Ishikawa (cell line): ENCODE data around the gene STRN3.

ENCODE experiments used
- CEBPB ChIP-seq: IDR thresholded peaks from 2 replicates; pipeline ENCODE4 v1.6.1; 2012
- CREB1 ChIP-seq: IDR thresholded peaks from 2 replicates; pipeline ENCODE4 v1.6.1; 2012; ENCODE audit warnings: low read depth
- EGR1 ChIP-seq: IDR thresholded peaks from 2 replicates; pipeline ENCODE4 v1.6.1; 2012
- EP300 ChIP-seq: IDR thresholded peaks from 2 replicates; pipeline ENCODE4 v1.6.1; 2012; ENCODE audit warnings: borderline replicate concordance
- FOXM1 ChIP-seq: IDR thresholded peaks from 2 replicates; pipeline ENCODE4 v1.6.1; 2012; ENCODE audit warnings: low read depth, borderline replicate concordance
- NFIC ChIP-seq: IDR thresholded peaks from 2 replicates; pipeline ENCODE4 v1.6.1; 2012
- RAD21 ChIP-seq: IDR thresholded peaks from 2 replicates; pipeline ENCODE4 v1.6.1; 2012; ENCODE audit warnings: low read depth
- TAF1 ChIP-seq: IDR thresholded peaks from 2 replicates; pipeline ENCODE4 v1.6.1; 2012; ENCODE audit warnings: low read depth, mild to moderate bottlenecking
- TCF12 ChIP-seq: IDR thresholded peaks from 2 replicates; pipeline ENCODE4 v1.6.1; 2012; ENCODE audit warnings: low read depth
- TEAD4 ChIP-seq: IDR thresholded peaks from 2 replicates; pipeline ENCODE4 v1.6.1; 2012
- YY1 ChIP-seq: IDR thresholded peaks from 2 replicates; pipeline ENCODE4 v1.6.1; 2012; ENCODE audit warnings: low read depth
- ZBTB7A ChIP-seq: IDR thresholded peaks from 2 replicates; pipeline ENCODE4 v1.6.1; 2012; ENCODE audit warnings: low read depth
- TF ChIP-seq, protein P1 (sequence below): IDR thresholded peaks from 2 replicates; pipeline ENCODE4 v1.6.1; 2012; ENCODE audit warnings: low read depth, mild to moderate bottlenecking
- TF ChIP-seq, protein P2 (sequence below): IDR thresholded peaks from 2 replicates; pipeline ENCODE4 v1.6.1; 2012
- TF ChIP-seq, protein P3 (sequence below): IDR thresholded peaks from 2 replicates; pipeline ENCODE4 v1.6.1; 2012

STRN3 gene

DNA sequence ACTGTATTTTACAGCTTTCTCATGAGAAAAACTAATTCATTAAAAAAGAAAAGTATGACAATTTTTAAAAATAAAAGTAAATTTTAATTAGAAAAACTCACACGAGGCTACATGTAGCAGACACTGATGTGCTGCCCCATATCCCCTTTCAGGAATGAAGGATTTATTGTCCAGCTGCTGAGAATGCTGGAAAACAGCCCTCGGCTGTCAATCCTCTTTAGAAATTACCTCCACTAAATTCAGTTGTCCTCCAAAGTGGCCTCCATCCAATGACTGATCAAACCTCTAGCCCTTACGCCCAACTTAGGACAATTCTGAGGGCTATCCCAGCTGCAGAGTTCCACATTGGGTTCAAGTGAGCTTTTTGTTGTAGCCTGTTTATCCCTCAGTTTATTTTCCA is 30.5 kb downstream of the STRN3 start:
- TF ChIP-seq EGR1 = no peak
- no peak for TF ChIP-seq CEBPB
- TF ChIP-seq, protein P1, sequence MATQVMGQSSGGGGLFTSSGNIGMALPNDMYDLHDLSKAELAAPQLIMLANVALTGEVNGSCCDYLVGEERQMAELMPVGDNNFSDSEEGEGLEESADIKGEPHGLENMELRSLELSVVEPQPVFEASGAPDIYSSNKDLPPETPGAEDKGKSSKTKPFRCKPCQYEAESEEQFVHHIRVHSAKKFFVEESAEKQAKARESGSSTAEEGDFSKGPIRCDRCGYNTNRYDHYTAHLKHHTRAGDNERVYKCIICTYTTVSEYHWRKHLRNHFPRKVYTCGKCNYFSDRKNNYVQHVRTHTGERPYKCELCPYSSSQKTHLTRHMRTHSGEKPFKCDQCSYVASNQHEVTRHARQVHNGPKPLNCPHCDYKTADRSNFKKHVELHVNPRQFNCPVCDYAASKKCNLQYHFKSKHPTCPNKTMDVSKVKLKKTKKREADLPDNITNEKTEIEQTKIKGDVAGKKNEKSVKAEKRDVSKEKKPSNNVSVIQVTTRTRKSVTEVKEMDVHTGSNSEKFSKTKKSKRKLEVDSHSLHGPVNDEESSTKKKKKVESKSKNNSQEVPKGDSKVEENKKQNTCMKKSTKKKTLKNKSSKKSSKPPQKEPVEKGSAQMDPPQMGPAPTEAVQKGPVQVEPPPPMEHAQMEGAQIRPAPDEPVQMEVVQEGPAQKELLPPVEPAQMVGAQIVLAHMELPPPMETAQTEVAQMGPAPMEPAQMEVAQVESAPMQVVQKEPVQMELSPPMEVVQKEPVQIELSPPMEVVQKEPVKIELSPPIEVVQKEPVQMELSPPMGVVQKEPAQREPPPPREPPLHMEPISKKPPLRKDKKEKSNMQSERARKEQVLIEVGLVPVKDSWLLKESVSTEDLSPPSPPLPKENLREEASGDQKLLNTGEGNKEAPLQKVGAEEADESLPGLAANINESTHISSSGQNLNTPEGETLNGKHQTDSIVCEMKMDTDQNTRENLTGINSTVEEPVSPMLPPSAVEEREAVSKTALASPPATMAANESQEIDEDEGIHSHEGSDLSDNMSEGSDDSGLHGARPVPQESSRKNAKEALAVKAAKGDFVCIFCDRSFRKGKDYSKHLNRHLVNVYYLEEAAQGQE = no peak
- TF ChIP-seq, protein P2, sequence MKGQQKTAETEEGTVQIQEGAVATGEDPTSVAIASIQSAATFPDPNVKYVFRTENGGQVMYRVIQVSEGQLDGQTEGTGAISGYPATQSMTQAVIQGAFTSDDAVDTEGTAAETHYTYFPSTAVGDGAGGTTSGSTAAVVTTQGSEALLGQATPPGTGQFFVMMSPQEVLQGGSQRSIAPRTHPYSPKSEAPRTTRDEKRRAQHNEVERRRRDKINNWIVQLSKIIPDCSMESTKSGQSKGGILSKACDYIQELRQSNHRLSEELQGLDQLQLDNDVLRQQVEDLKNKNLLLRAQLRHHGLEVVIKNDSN = no peak
- no peak for TF ChIP-seq TCF12
- no peak for TF ChIP-seq TAF1
- no peak for TF ChIP-seq EP300
- TF ChIP-seq FOXM1 = no peak
- no peak for TF ChIP-seq NFIC

DNA sequence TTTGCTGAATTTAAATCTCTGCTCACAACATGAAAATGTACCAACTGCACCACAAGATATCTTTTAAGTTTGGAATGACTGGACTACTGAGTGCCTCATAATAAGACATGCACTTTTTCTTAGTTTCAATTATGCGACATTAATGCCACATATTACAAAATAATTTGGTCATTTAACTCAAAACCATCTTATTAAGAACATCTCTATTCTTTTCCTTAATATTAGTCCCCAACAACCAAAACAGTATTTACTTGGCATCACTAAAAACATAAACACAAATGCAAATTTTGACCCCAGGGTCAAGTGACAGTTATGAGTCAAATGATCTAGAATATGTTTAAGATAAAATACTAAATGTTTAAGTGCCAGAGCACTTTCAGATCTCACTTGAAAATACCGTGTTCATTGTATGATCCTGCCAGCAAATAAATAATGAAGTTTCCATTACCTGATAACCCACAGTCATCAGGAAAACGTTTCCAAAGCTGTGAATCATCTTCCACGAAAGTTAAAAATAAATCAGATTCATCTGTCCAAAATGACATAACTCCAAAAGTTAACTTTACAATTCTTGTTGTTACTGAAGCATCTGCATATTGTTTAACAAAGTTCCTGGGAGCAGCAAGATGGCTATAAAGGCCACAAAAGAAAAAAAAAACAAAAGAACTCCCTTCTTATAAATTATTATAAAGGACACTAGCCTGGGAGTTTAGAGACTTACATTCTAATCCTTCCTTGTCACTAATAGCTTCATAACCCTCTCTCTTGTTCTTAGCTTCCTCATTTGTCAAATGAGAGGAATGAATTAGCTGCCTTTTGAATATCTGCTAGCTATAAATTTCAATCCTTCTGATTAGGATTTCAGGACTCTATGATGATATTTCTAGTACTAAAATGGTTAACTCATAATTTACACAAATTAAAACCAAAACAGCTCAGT is 31.2 kb downstream of the STRN3 start:
- TF ChIP-seq, protein P3, sequence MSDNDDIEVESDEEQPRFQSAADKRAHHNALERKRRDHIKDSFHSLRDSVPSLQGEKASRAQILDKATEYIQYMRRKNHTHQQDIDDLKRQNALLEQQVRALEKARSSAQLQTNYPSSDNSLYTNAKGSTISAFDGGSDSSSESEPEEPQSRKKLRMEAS = no peak

DNA sequence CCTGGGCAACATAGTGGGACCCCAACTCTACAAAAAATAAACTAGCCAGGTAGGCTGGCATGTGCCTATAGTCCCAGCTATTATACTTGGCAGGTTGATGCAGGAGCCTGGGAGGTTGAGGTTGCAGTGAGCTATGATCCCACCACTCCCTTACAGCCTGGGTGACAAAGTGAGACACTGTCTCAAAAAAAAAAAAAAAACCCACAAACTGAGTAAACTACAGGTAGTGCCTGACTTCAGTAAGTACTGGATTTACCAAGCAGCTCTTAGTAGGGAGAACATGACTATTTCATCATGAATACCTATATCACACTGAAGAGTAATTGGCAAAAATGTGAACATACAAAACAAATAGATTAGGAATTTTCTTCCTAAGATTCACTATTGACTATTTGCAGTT is 33.1 kb downstream of the STRN3 start:
- TF ChIP-seq EGR1 (no peak), EP300 (no peak), NFIC (no peak)
- TF ChIP-seq, protein P1 = no peak
- TF ChIP-seq, protein P2 = no peak

DNA sequence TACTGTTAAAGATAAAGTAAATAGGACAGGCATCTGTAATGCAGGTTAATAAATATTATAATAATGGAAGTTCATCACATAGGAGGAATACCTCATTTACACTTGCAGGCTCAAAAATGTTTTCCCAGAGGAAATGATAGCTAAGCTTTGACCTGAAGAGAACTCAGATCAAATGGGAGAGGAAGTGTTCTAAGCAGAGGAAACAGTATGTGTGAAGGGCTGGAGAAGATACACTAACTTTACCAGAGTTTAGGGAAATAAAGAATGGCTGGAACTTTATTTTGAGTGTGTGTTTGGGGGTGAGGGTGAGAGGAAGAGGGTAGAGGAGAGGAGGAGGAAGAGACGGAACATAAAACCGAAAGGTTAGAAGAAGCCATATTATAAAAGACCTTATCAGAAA is 34.8 kb downstream of the STRN3 start:
- TF ChIP-seq EGR1 = no peak
- no peak for TF ChIP-seq RAD21
- no peak for TF ChIP-seq TEAD4
- no peak for TF ChIP-seq TAF1
- TF ChIP-seq FOXM1 = no peak
- TF ChIP-seq, protein P1 = no peak
- no peak for TF ChIP-seq EP300
- TF ChIP-seq, protein P3 = no peak
- TF ChIP-seq YY1 = no peak
- no peak for TF ChIP-seq CREB1
- no peak for TF ChIP-seq TCF12
- TF ChIP-seq CEBPB = no peak
- no peak for TF ChIP-seq NFIC
- no peak for TF ChIP-seq ZBTB7A
- TF ChIP-seq, protein P2 = no peak
